Measurements from ENCODE around the gene C21orf91.

- TF ChIP-seq CTCF (IDR thresholded peaks at IDR 0.05; ENCODE audit: insufficient read depth, low read length, poor library complexity, severe bottlenecking) = no peak
- TF ChIP-seq EZH2phosphoT487 (conservative IDR thresholded peaks at IDR 0.05; ENCODE audit: low read length) = no peak
Measured at GRCh38 chr21:17818186-17819113, 706 bp downstream of the C21orf91 start.
